ENCODE data around the gene ZNF814.
"Not testable (repeated sequence)": the region's sequence is repeated elsewhere in the genome, so short reads cannot be mapped to it uniquely, and the experiment has no call there.

Gene ZNF814

DNA sequence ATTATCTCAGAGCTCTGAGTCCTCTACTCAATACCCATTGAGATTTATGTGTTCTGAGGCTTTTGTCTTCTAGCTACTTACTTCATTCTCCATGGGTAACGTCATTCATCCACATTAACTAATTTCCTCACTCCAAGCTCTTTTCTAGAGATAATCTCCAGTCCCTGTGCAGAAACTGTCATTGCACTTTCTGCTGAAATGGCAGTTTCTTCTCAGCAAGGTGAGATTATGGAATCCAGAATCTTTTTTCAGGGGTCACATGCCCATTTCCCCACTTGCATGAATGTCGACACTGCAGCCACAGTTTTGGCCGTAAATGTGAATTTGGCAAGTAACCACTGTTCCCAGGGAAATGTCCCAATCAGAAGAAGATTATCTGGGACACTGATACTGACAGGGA is 26.5 kb downstream of the ZNF814 start:
- DNase-seq (ENCODE audit: low spot score), result not testable (repeated sequence)

GRCh38 chr19:57854117-57854516 is 34.7 kb downstream of the ZNF814 start:
- not testable (repeated sequence) for DNase-seq (ENCODE audit: low spot score)

GRCh38 chr19:57851812-57852603 is 36.8 kb downstream of the ZNF814 start:
- DNase-seq (ENCODE audit: low spot score), result not testable (repeated sequence)

GRCh38 chr19:57850553-57851017 is 38.3 kb downstream of the ZNF814 start:
- DNase-seq (ENCODE audit: low spot score), result peak; percentile 60

- peak; percentile 80 for DNase-seq (ENCODE audit: low spot score)
These were observed 39.0 kb downstream of the ZNF814 start, which contains the start of gene ZNF587 for GRCh38 chr19:57849666-57850473. Gene ZNF587 (plus strand): TSS chr19:57849859. CDS start chr19:57850039, 180 bp downstream.

- not testable (repeated sequence) for DNase-seq (ENCODE audit: low spot score)
These were observed 39.6 kb downstream of the ZNF814 start for GRCh38 chr19:57849162-57849665.

GRCh38 chr19:57847164-57847563 is 41.7 kb downstream of the ZNF814 start:
- not testable (repeated sequence) for DNase-seq (ENCODE audit: low spot score)

DNA sequence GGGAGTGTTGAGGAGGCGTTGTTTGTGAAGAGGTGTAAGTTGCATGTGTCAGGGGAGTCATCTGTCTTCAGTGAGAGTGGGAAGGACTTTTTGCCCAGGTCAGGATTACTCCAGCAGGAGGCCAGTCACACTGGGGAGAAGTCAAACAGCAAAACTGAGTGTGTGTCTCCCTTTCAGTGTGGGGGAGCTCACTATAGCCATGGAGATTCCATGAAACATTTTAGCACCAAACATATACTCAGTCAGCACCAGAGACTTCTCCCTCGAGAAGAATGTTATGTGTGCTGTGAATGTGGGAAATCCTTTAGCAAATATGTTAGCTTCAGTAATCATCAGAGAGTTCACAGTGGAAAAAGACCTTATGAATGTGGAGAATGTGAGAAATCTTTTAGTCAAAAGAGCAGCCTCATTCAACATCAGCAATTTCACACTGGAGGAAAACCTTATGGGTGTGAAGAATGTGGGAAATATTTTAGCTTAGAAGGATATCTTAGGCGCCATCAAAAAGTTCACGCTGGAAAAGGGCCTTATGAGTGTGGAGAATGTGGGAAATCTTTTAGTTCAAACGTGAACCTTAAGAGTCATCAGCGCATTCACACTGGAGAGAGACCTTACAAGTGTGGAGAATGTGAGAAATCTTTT is 47.6 kb downstream of the ZNF814 start:
- no peak for DNase-seq (ENCODE audit: low spot score)

GRCh38 chr19:57838622-57839191 is 50.1 kb downstream of the ZNF814 start:
- not testable (repeated sequence) for DNase-seq (ENCODE audit: low spot score)

DNA sequence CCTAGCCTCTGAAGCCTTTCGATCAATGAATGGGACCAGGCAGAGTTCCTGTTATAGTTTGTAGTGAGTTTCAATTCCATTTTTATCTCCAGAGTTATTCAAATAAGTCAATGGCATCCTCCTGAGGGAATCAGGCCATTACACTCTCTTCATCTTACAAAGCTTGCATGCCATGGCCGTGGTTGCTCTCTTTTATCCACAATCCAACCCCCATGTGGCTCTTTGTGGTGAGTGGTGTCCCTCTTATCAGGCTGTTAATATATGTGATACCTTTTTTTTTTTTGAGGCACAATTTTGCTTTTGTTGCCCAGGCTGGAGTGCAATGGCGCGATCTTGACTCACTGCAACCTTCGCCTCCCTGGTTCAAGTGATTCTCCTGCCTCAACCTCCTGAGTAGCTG is 51.8 kb downstream of the ZNF814 start:
- not testable (repeated sequence) for DNase-seq (ENCODE audit: low spot score)

GRCh38 chr19:57830071-57830602 is 58.7 kb downstream of the ZNF814 start, which contains the start of gene ZNF587B:
Gene ZNF587B (plus strand): TSS chr19:57830299. CDS start chr19:57830529, 230 bp downstream.
- DNase-seq (ENCODE audit: low spot score), result peak; percentile 57

DNA sequence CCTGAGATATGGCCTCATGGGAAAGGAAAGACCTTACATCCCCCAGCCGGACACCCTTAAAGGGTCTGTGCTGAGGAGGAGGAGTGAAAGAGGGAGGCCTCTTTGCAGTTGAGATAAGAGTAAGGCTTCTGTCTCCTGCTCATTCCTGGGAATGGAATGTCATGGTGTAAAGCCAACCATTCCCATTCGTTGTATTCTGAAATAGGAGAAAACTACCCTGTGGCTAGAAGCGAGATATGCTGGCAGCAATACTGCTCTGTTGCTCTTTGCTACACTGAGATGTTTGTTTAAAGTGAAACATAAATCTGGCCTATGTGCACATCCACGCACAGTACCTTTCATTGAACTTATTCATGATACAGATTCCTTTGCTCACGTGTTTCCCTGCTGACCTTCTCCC is 59.5 kb downstream of the ZNF814 start:
- no peak for DNase-seq (ENCODE audit: low spot score)

DNA sequence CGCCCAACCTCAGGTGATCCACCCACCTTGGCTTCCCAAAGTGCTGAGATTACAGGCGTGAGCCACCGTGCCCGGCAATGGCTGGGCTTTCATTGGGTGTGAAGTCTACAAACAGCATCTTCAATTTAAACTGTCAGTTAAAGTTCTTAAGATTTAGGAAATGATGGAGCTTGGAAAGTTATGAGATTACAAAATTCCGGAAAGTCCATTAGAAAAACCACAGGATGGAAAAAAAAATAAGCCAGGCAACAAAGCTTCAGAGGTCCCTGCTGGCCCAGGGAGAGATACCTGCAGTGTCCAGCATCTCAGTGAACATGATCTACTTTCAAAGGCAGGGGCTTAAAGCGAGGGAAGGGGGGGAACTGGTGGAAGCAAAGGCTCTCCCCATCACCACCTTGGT is 63.3 kb downstream of the ZNF814 start:
- DNase-seq (ENCODE audit: low spot score), result no peak

GRCh38 chr19:57823608-57824007 is 65.2 kb downstream of the ZNF814 start:
- not testable (repeated sequence) for DNase-seq (ENCODE audit: low spot score)

DNA sequence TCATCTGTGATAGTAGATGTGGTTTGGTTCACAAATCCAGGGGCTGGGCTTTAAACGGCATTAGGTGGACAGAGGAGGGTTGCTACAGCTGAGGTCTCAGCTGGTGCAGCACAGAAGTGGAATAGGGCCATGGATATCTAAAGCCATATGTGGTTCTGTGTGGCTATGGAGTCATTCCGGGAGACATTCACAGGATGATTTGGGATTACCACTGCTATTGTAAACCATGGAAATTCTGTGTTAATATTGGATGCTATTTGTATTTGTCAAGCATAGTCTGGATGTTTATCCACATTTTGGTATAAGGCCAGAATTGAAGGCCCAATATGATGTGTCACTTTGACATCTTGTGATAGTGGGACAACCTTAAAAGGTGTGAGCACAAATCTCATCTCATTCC is 65.7 kb downstream of the ZNF814 start:
- not testable (repeated sequence) for DNase-seq (ENCODE audit: low spot score)

DNA sequence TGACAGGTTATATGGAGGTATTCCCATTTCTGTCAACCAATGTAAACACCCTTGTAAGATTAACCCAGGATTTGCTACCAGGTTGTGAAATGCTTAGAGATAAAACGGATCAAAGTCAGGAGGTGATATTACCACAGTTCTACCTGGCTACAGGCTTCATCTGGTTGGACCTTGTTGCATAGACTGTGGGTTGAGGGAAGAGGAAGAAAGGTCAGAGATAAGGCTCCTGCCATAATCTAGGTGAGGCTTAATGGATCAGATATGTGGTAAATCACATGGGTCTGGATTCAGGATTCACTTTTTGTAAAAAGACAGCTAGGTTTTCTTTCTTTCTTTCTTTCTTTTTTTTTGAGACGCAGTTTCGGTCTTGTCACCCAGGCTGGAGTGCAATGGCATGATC is 67.3 kb downstream of the ZNF814 start:
- DNase-seq (ENCODE audit: low spot score), result not testable (repeated sequence)

DNA sequence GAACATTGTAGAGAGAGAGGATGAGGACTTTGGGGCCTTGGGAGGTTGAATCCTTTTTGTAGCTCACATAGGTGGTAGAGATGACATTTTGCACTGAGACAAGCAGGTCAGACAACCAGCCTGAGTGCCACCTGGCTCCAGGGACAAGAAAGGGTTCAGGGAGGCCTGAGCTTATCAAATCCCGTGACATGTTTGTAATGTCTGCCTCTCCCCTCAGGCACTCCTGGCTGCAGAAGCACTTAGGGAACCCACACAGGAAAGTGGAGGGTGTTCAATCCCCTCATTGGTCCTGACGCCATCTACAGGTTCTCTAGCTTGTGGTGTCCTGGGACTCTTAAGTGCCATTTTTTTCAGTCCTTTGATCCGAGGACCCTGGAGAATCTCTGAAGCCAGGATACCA is 67.7 kb downstream of the ZNF814 start:
- not testable (repeated sequence) for DNase-seq (ENCODE audit: low spot score)

DNA sequence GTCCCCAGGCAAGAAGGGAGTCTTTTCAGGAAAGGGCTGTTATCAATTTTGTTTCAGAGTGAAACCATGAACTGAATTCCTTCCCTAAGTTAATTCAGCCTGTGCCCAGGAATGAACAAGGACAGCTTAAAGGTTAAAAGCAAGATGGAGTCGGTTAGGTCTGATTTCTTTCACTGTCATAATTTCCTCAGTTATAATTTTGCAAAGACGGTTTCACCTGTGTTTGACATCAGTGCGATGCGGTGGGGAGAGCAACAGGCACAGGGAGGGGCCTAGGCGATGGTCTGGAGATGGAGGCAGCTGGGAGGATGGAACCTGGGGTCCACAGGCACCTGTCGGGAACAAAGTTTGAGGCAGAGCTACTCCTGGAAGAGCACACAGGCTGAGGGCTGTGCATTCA is 68.2 kb downstream of the ZNF814 start:
- DNase-seq (ENCODE audit: low spot score), result no peak

DNA sequence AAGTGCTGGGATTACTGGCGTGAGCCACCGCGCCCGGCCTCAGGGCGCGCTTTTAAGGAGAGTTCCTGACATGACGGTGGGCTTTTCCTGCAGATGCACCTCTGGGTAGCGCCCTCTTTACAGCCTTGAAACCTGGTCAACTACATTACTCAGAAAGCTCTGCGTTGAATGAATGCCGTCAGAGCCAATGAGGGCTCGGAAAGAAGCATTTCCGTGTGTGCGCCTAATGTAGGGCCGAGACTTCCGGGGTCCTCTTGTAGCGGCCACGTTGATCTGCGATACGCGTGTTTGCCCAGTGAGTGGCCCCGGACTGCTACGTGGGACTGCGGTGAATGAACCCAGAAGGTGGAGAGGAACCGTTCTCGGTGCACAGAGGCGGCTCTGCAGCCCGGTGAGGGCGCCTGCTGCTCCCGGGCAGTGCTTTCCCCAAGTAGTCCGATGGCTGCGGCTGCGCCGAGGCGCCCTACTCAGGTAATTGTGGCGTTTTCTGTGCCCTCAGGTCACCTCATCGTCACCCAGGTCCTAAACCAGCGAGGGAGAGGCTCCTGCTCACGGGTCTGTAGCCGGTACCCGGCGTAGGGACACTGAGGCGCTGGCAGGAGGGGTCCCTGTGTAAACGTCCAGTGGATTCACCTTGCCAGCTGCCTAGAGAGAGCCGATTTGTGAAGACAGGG is 69.2 kb downstream of the ZNF814 start:
- peak; percentile 90 for DNase-seq (ENCODE audit: low spot score)

- no peak for DNase-seq (ENCODE audit: low spot score)
These were observed 70.5 kb downstream of the ZNF814 start for GRCh38 chr19:57818378-57818777.

DNA sequence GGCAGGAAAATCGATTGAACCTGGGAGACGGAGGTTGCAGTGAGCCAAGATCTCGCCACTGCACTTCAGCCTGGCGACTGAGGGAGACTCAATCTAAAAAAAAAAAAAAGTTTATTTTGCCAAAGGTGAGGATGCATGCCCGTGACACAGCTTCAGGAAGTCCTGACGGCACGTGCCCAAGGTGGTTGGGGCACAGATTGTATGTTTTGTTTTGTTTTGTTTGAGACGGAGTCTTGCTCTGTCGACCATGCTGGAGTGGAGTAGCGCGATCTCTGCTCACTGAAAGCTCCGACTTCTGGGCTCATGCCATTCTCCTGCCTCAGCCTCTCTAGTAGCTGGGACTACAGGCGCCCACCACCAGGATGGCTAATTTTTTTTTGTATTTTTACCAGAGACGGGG is 70.9 kb downstream of the ZNF814 start:
- no peak for DNase-seq (ENCODE audit: low spot score)
